ENCODE data around the gene SMARCD2. TPM values are rescaled to one million over a fixed set of nuclear protein-coding genes. Genes with fewer than 3 reads are reported as not detected.

The SMARCD2 gene
- total RNA-seq, 1 donor from 2014 or later = 34.6 TPM

- TF ChIP-seq CTCF (IDR thresholded peaks at IDR 0.05) = no peak
- Mint-ChIP-seq H3K4me3 (ENCODE audit: unreplicated experiment) (no peak overlapping the region), H3K27ac (ENCODE audit: unreplicated experiment) (peak overlapping the region; percentile 71), H3K27me3 (ENCODE audit: low read depth) (no peaks in the 10 kb centered on the region), H3K36me3 (ENCODE audit: low read depth) (peaks cover 61% of the 10 kb centered on the region), H3K9me3 (ENCODE audit: low read depth) (no peaks in the 10 kb centered on the region), H3K4me1 (ENCODE audit: low read depth) (peaks cover 9% of the 10 kb centered on the region)
- DNase-seq (ENCODE audit: low spot score) = no peak
These were observed 22.6 kb downstream of the SMARCD2 start for GRCh38 chr17:63819585-63820537.

- TF ChIP-seq CTCF (IDR thresholded peaks at IDR 0.05) = no peak
- no peak for DNase-seq (ENCODE audit: low spot score)
- Mint-ChIP-seq H3K27ac (ENCODE audit: unreplicated experiment) (peak overlapping the region; percentile 38), H3K4me3 (ENCODE audit: unreplicated experiment) (no peak overlapping the region), H3K4me1 (ENCODE audit: low read depth) (peaks cover 9% of the 10 kb centered on the region), H3K9me3 (ENCODE audit: low read depth) (no peaks in the 10 kb centered on the region), H3K27me3 (ENCODE audit: low read depth) (no peaks in the 10 kb centered on the region), H3K36me3 (ENCODE audit: low read depth) (peaks cover 64% of the 10 kb centered on the region)
These were observed 23.4 kb downstream of the SMARCD2 start for GRCh38 chr17:63819131-63819530.

GRCh38 chr17:63817736-63818385, 24.6 kb downstream of the SMARCD2 start:
- Mint-ChIP-seq H3K4me3 (ENCODE audit: unreplicated experiment) (no peak overlapping the region), H3K4me1 (ENCODE audit: low read depth) (peaks cover 6% of the 10 kb centered on the region), H3K27ac (ENCODE audit: unreplicated experiment) (peak overlapping the region; percentile 32), H3K27me3 (ENCODE audit: low read depth) (no peaks in the 10 kb centered on the region), H3K36me3 (ENCODE audit: low read depth) (peaks cover 61% of the 10 kb centered on the region), H3K9me3 (ENCODE audit: low read depth) (no peaks in the 10 kb centered on the region)
- TF ChIP-seq CTCF (IDR thresholded peaks at IDR 0.05) = no peak
- DNase-seq (ENCODE audit: low spot score) = no peak

- peaks cover 63% of the 10 kb centered on the region for H3K36me3 Mint-ChIP-seq (ENCODE audit: low read depth)
- TF ChIP-seq CTCF (IDR thresholded peaks at IDR 0.05) = no peak
These were observed 25.8 kb downstream of the SMARCD2 start for GRCh38 chr17:63816669-63817068.

GRCh38 chr17:63816123-63816522, 26.4 kb downstream of the SMARCD2 start:
- H3K27ac Mint-ChIP-seq (ENCODE audit: unreplicated experiment) = no peak overlapping the region

More at GRCh38 chr17:63816669-63817068, 25.8 kb downstream of the SMARCD2 start:
- no peaks in the 10 kb centered on the region for H3K9me3 Mint-ChIP-seq (ENCODE audit: low read depth)
- peaks cover 6% of the 10 kb centered on the region for H3K4me1 Mint-ChIP-seq (ENCODE audit: low read depth)
- peak overlapping the region; percentile 49 for H3K27ac Mint-ChIP-seq (ENCODE audit: unreplicated experiment)
- DNase-seq (ENCODE audit: low spot score) = no peak
- no peaks in the 10 kb centered on the region for H3K27me3 Mint-ChIP-seq (ENCODE audit: low read depth)
- H3K4me3 Mint-ChIP-seq (ENCODE audit: unreplicated experiment) = no peak overlapping the region

More at GRCh38 chr17:63816123-63816522, 26.4 kb downstream of the SMARCD2 start:
- H3K9me3 Mint-ChIP-seq (ENCODE audit: low read depth) = no peaks in the 10 kb centered on the region
- H3K4me3 Mint-ChIP-seq (ENCODE audit: unreplicated experiment) = no peak overlapping the region
- H3K4me1 Mint-ChIP-seq (ENCODE audit: low read depth) = peaks cover 6% of the 10 kb centered on the region
- peaks cover 65% of the 10 kb centered on the region for H3K36me3 Mint-ChIP-seq (ENCODE audit: low read depth)
- no peaks in the 10 kb centered on the region for H3K27me3 Mint-ChIP-seq (ENCODE audit: low read depth)
- no peak for DNase-seq (ENCODE audit: low spot score)
- TF ChIP-seq CTCF (IDR thresholded peaks at IDR 0.05) = no peak

All from chondrocyte (in vitro differentiated cells).